Measurements from ENCODE around the gene ST8SIA3.

GRCh38 chr18:57326718-57327323 lies 25.5 kb upstream of the ST8SIA3 start:
- no peak for TF ChIP-seq CTCF (IDR thresholded peaks at IDR 0.05)
- no peak for TF ChIP-seq POLR2AphosphoS5 (IDR thresholded peaks at IDR 0.05)
- TF ChIP-seq POLR2A (IDR thresholded peaks at IDR 0.05): no peak

All from upper lobe of left lung (tissue), 4 donors.